Measurements from ENCODE around the gene NOXRED1.

GRCh38 chr14:77416836-77417235, 6.5 kb downstream of the NOXRED1 start:
- no peak for TF ChIP-seq POLR2AphosphoS5 (IDR thresholded peaks at IDR 0.05; ENCODE audit: low read depth)
- TF ChIP-seq CTCF (conservative IDR thresholded peaks at IDR 0.05; ENCODE audit: low read depth in 2 of 2) = no peak
- TF ChIP-seq CREB1 (CRISPR knock-in tag; IDR thresholded peaks at IDR 0.05; ENCODE audit: low read depth) = no peak
- no peak for TF ChIP-seq STAT1 (IDR thresholded peaks at IDR 0.05; ENCODE audit: unreplicated experiment)
- no peak for TF ChIP-seq EZH2 (IDR thresholded peaks at IDR 0.05; ENCODE audit: low read depth, unreplicated experiment)
- TF ChIP-seq ZNF114 (CRISPR knock-in tag; IDR thresholded peaks at IDR 0.05) = no peak
- TF ChIP-seq EZH2phosphoT487 (IDR thresholded peaks at IDR 0.05; ENCODE audit: unreplicated experiment) = no peak
- TF ChIP-seq REST (IDR thresholded peaks at IDR 0.05; ENCODE audit: unreplicated experiment) = no peak
- TF ChIP-seq NANOG (IDR thresholded peaks at IDR 0.05; ENCODE audit: borderline replicate concordance) = no peak
